Naive B cell (primary cell): Measurements from ENCODE around the gene RANBP17. TPM values are rescaled to one million over a fixed set of nuclear protein-coding genes. Genes with fewer than 3 reads are reported as not detected.
"Not testable (repeated sequence)": the region's sequence is repeated elsewhere in the genome, so short reads cannot be mapped to it uniquely, and the experiment has no call there.

Source experiments
- ATAC-seq, 2 donors: fragments of 150-1000 bp; cut with Tn5 transposase; 2 replicates each; pipeline ENCODE4 v1.10.0; 2021; ENCODE audit warnings: low read depth in 2 of 2, mild to moderate bottlenecking in 2 of 2, moderate library complexity in 2 of 2
- DNase-seq: peaks from one replicate; pipeline ENCODE4 v3.0.0; 2022
- H3K27ac Mint-ChIP-seq, 6 donors: one replicate each; pipeline ENCODE4 v1.8.0; 2020 to 2022; ENCODE audit warnings: mild to moderate bottlenecking in 6 of 6, mixed read lengths in 6 of 6, moderate library complexity in 5 of 6, inconsistent platforms in 2 of 6
- H3K27me3 Mint-ChIP-seq, 3 donors: one replicate each; pipeline ENCODE4 v1.8.0; 2021 to 2022; ENCODE audit warnings: mixed read lengths in 3 of 3, mild to moderate bottlenecking in 1 of 3
- H3K36me3 Mint-ChIP-seq, 2 donors: one replicate each; pipeline ENCODE4 v1.8.0; 2020 to 2022; ENCODE audit warnings: mixed read lengths in 2 of 2, inconsistent platforms in 1 of 2, mild to moderate bottlenecking in 1 of 2
- H3K4me1 Mint-ChIP-seq, 3 donors: one replicate each; pipeline ENCODE4 v1.8.0; 2020 to 2022; ENCODE audit warnings: mixed read lengths in 3 of 3, inconsistent platforms in 1 of 3, mild to moderate bottlenecking in 1 of 3, moderate library complexity in 1 of 3
- H3K4me3 Mint-ChIP-seq, 8 donors: one replicate each; pipeline ENCODE4 v1.8.0; 2020 to 2022; ENCODE audit warnings: mild to moderate bottlenecking in 8 of 8, mixed read lengths in 8 of 8, moderate library complexity in 8 of 8, inconsistent platforms in 2 of 8
- H3K9me3 Mint-ChIP-seq, 7 donors: one replicate each; pipeline ENCODE4 v1.8.0; 2020 to 2022; ENCODE audit warnings: mixed read lengths in 7 of 7, mild to moderate bottlenecking in 5 of 7, inconsistent platforms in 2 of 7, moderate library complexity in 1 of 7
- polyA plus RNA-seq, 6 donors: library from polyadenylated mRNA; unstranded; fragments of 300-500 nt; fragmentation: Illumina TruSeq; gene quantifications; one replicate each; pipeline ENCODE4 v1.2.3, GENCODE V29; 2021; ENCODE audit warnings: low read depth in 6 of 6

The RANBP17 gene
- polyA plus RNA-seq, 6 donors from 2014 or later = not detected

GRCh38 chr5:171010816-171011215 lies 149.0 kb downstream of the RANBP17 start:
- H3K4me3 Mint-ChIP-seq = no peak overlapping the region
- H3K27me3 Mint-ChIP-seq = no peaks in the 10 kb centered on the region
- H3K9me3 Mint-ChIP-seq = peaks cover 1 to 17% (median 6%) of the 10 kb centered on the region in 7 donors
- H3K4me1 Mint-ChIP-seq = no peaks in the 10 kb centered on the region
- H3K36me3 Mint-ChIP-seq = peaks cover 0 to 8% of the 10 kb centered on the region in 2 donors
- H3K27ac Mint-ChIP-seq = no peak overlapping the region
- no peak for ATAC-seq
- no peak for DNase-seq

GRCh38 chr5:171023508-171023907 lies 161.7 kb downstream of the RANBP17 start:
- no peaks in the 10 kb centered on the region for H3K27me3 Mint-ChIP-seq
- H3K36me3 Mint-ChIP-seq = no peaks in the 10 kb centered on the region
- no peak for ATAC-seq
- no peak for DNase-seq
- no peaks in the 10 kb centered on the region for H3K4me1 Mint-ChIP-seq
- no peak overlapping the region for H3K27ac Mint-ChIP-seq
- H3K9me3 Mint-ChIP-seq = peaks cover 0 to 14% (median 9%) of the 10 kb centered on the region in 7 donors
- H3K4me3 Mint-ChIP-seq = no peak overlapping the region

- no peaks in the 10 kb centered on the region for H3K27me3 Mint-ChIP-seq
- no peak overlapping the region for H3K4me3 Mint-ChIP-seq
- no peaks in the 10 kb centered on the region for H3K36me3 Mint-ChIP-seq
- H3K27ac Mint-ChIP-seq = no peak overlapping the region
- no peaks in the 10 kb centered on the region for H3K4me1 Mint-ChIP-seq
- ATAC-seq = no peak
- peaks cover 0 to 14% (median 9%) of the 10 kb centered on the region in 7 donors for H3K9me3 Mint-ChIP-seq
- no peak for DNase-seq
These were observed 162.3 kb downstream of the RANBP17 start for GRCh38 chr5:171024084-171024483.

GRCh38 chr5:171029401-171029800 lies 167.6 kb downstream of the RANBP17 start:
- H3K36me3 Mint-ChIP-seq = no peaks in the 10 kb centered on the region
- no peaks in the 10 kb centered on the region for H3K4me1 Mint-ChIP-seq
- no peak overlapping the region for H3K27ac Mint-ChIP-seq
- no peak overlapping the region for H3K4me3 Mint-ChIP-seq
- H3K9me3 Mint-ChIP-seq = peaks cover 0 to 9% (median 1%) of the 10 kb centered on the region in 7 donors
- no peak for ATAC-seq
- no peaks in the 10 kb centered on the region for H3K27me3 Mint-ChIP-seq
- DNase-seq = no peak

GRCh38 chr5:171031977-171032376 lies 170.2 kb downstream of the RANBP17 start:
- ATAC-seq = no peak

GRCh38 chr5:171032435-171032973 lies 170.7 kb downstream of the RANBP17 start:
- no peak overlapping the region for H3K27ac Mint-ChIP-seq
- DNase-seq (no peak), ATAC-seq (no peak)
- H3K27me3 Mint-ChIP-seq = no peaks in the 10 kb centered on the region
- no peak overlapping the region for H3K4me3 Mint-ChIP-seq
- no peaks in the 10 kb centered on the region for H3K4me1 Mint-ChIP-seq
- no peaks in the 10 kb centered on the region for H3K36me3 Mint-ChIP-seq
- H3K9me3 Mint-ChIP-seq = peaks cover 0 to 1% (median 0%) of the 10 kb centered on the region in 7 donors

More at GRCh38 chr5:171031977-171032376, 170.2 kb downstream of the RANBP17 start:
- Mint-ChIP-seq H3K27ac (no peak overlapping the region), H3K9me3 (peaks cover 0 to 1% (median 0%) of the 10 kb centered on the region in 7 donors), H3K36me3 (no peaks in the 10 kb centered on the region), H3K4me3 (no peak overlapping the region), H3K4me1 (no peaks in the 10 kb centered on the region), H3K27me3 (no peaks in the 10 kb centered on the region)
- DNase-seq = no peak

GRCh38 chr5:171041893-171042292 lies 180.1 kb downstream of the RANBP17 start:
- not testable (repeated sequence) for H3K4me3 Mint-ChIP-seq, ATAC-seq, H3K27me3 Mint-ChIP-seq, H3K27ac Mint-ChIP-seq, H3K36me3 Mint-ChIP-seq, DNase-seq, H3K4me1 Mint-ChIP-seq, H3K9me3 Mint-ChIP-seq

GRCh38 chr5:171050916-171051315 lies 189.1 kb downstream of the RANBP17 start:
- DNase-seq (no peak), ATAC-seq (no peak)
- Mint-ChIP-seq H3K27ac (no peak overlapping the region), H3K4me3 (no peak overlapping the region), H3K9me3 (peaks cover 0 to 23% (median 8%) of the 10 kb centered on the region in 7 donors), H3K4me1 (no peaks in the 10 kb centered on the region), H3K27me3 (peaks cover 0 to 3% (median 0%) of the 10 kb centered on the region in 3 donors), H3K36me3 (no peaks in the 10 kb centered on the region)

- no peak overlapping the region for H3K4me3 Mint-ChIP-seq
- no peak overlapping the region for H3K27ac Mint-ChIP-seq
- ATAC-seq (no peak), DNase-seq (no peak)
- peaks cover 7 to 35% (median 13%) of the 10 kb centered on the region in 7 donors for H3K9me3 Mint-ChIP-seq
- H3K27me3 Mint-ChIP-seq = no peaks in the 10 kb centered on the region
- H3K4me1 Mint-ChIP-seq = no peaks in the 10 kb centered on the region
- H3K36me3 Mint-ChIP-seq = no peaks in the 10 kb centered on the region
These were observed 194.1 kb downstream of the RANBP17 start for GRCh38 chr5:171055875-171056454.

GRCh38 chr5:171067540-171068130 lies 205.8 kb downstream of the RANBP17 start:
- H3K4me3 Mint-ChIP-seq = no peak overlapping the region
- H3K36me3 Mint-ChIP-seq = peaks cover 0 to 12% of the 10 kb centered on the region in 2 donors
- peaks cover 15 to 53% (median 38%) of the 10 kb centered on the region in 7 donors for H3K9me3 Mint-ChIP-seq
- no peak for ATAC-seq
- no peak overlapping the region for H3K27ac Mint-ChIP-seq
- H3K4me1 Mint-ChIP-seq = no peaks in the 10 kb centered on the region
- H3K27me3 Mint-ChIP-seq = no peaks in the 10 kb centered on the region
- no peak for DNase-seq

- Mint-ChIP-seq H3K27me3 (no peaks in the 10 kb centered on the region), H3K27ac (no peak overlapping the region), H3K4me3 (no peak overlapping the region), H3K4me1 (no peaks in the 10 kb centered on the region), H3K9me3 (peaks cover 0 to 31% (median 9%) of the 10 kb centered on the region in 7 donors), H3K36me3 (no peaks in the 10 kb centered on the region)
- DNase-seq (no peak), ATAC-seq (no peak)
These were observed 212.9 kb downstream of the RANBP17 start for GRCh38 chr5:171074747-171075146.

- ATAC-seq (no peak), DNase-seq (no peak)
- H3K27ac Mint-ChIP-seq = no peak overlapping the region
- H3K9me3 Mint-ChIP-seq = peaks cover 0 to 23% (median 3%) of the 10 kb centered on the region in 7 donors
- no peak overlapping the region for H3K4me3 Mint-ChIP-seq
- no peaks in the 10 kb centered on the region for H3K36me3 Mint-ChIP-seq
- H3K27me3 Mint-ChIP-seq = no peaks in the 10 kb centered on the region
- no peaks in the 10 kb centered on the region for H3K4me1 Mint-ChIP-seq
These were observed 218.5 kb downstream of the RANBP17 start for GRCh38 chr5:171080186-171080938.

GRCh38 chr5:171081319-171081718 lies 219.5 kb downstream of the RANBP17 start:
- Mint-ChIP-seq H3K27ac (no peak overlapping the region), H3K36me3 (no peaks in the 10 kb centered on the region), H3K4me3 (no peak overlapping the region), H3K4me1 (no peaks in the 10 kb centered on the region), H3K9me3 (peaks cover 0 to 23% (median 3%) of the 10 kb centered on the region in 7 donors), H3K27me3 (no peaks in the 10 kb centered on the region)
- ATAC-seq (no peak), DNase-seq (no peak)

GRCh38 chr5:171092194-171092593 lies 230.4 kb downstream of the RANBP17 start:
- ATAC-seq (no peak), DNase-seq (no peak)
- Mint-ChIP-seq H3K4me1 (no peaks in the 10 kb centered on the region), H3K4me3 (no peak overlapping the region), H3K27ac (no peak overlapping the region), H3K36me3 (no peaks in the 10 kb centered on the region), H3K9me3 (peaks cover 1 to 20% (median 7%) of the 10 kb centered on the region in 7 donors), H3K27me3 (peaks cover 0 to 8% (median 0%) of the 10 kb centered on the region in 3 donors)
